Hematopoietic multipotent progenitor cell treated with erythropoietin and hydrocortisone succinate and interleukin-3 and kit ligand, for 6 days (in vitro differentiated cells): ENCODE results near the gene PEAR1.
A peak's percentile ranks its signal among the peaks of the same experiment; 100 is the strongest.

Experiments used
- DNase-seq: peaks from one replicate; pipeline ENCODE4 v3.0.0-alpha.2; 2015

The PEAR1 gene, protein sequence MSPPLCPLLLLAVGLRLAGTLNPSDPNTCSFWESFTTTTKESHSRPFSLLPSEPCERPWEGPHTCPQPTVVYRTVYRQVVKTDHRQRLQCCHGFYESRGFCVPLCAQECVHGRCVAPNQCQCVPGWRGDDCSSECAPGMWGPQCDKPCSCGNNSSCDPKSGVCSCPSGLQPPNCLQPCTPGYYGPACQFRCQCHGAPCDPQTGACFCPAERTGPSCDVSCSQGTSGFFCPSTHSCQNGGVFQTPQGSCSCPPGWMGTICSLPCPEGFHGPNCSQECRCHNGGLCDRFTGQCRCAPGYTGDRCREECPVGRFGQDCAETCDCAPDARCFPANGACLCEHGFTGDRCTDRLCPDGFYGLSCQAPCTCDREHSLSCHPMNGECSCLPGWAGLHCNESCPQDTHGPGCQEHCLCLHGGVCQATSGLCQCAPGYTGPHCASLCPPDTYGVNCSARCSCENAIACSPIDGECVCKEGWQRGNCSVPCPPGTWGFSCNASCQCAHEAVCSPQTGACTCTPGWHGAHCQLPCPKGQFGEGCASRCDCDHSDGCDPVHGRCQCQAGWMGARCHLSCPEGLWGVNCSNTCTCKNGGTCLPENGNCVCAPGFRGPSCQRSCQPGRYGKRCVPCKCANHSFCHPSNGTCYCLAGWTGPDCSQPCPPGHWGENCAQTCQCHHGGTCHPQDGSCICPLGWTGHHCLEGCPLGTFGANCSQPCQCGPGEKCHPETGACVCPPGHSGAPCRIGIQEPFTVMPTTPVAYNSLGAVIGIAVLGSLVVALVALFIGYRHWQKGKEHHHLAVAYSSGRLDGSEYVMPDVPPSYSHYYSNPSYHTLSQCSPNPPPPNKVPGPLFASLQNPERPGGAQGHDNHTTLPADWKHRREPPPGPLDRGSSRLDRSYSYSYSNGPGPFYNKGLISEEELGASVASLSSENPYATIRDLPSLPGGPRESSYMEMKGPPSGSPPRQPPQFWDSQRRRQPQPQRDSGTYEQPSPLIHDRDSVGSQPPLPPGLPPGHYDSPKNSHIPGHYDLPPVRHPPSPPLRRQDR

DNA sequence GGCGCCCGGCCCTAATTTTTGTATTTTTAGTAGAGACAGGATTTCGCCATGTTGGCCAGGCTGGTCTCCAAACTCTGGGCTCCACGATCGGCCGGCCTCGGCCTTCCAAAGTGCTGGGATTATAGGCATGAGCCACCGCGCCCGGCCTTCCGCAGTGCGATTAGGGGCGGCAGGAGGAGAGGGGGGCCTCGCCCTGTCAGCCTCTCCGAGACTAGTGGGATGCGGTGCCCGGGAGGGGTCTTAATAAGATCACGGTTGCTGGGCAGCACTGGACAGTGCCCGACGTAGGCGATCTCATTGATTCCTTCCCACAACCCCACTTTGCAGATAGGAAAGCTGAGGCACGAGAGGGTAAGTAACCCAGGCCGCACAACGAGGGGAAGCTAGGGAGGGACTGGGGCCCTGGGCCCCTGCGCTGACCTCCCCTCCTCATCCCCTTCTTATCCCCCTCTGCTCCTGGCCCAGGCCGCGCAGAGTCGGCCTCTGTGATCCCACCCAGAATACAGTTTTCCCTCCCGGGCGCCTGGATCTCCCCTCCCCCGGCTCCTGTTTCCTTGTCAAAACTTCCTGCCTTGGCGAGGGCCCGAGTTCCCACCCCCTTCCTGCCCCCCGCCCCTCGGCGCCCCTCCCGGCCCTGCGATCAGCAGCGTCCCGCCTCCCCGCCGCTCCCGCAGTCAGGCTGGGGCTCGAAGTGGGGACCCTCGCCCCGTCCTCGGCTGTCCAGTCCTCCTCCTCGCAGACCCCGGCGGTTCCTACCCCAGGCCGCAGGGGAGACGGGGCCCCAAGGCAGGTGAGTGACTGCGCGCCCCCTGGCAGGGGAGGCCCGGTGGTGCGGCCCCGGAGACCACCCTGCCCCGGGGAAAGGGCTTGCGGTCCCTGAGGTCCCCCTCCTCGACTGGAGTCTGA, at the start of gene PEAR1:
Gene PEAR1 (plus strand): TSS at position 671 of the 906 bp plus-strand sequence. CDS start 10,209 bp downstream, outside the sequence.
- DNase-seq, result peak; percentile 27

GRCh38 chr1:156844102-156844501, 49.4 kb upstream of the PEAR1 start:
- no peak for DNase-seq

DNA sequence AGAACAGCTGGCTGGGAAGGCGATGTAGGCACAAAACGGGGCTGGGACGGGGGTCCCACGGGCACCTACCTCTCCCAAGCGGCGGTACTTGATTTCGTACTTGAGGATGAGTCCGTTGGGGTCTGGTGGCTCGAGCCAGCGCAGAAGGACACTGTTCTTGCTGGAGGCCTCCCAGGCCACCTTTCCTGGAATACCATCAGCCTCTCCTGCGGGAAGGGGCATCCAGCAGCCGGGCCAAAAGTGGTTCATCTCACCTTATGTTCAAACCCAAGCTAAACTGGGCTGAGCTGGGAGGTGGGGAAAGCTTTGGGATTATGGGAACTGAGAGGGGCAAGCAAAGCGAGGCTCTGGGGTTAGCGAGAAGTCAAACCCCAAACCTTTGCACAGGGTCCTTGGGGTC, 48.9 kb upstream of the PEAR1 start:
- no peak for DNase-seq

DNA sequence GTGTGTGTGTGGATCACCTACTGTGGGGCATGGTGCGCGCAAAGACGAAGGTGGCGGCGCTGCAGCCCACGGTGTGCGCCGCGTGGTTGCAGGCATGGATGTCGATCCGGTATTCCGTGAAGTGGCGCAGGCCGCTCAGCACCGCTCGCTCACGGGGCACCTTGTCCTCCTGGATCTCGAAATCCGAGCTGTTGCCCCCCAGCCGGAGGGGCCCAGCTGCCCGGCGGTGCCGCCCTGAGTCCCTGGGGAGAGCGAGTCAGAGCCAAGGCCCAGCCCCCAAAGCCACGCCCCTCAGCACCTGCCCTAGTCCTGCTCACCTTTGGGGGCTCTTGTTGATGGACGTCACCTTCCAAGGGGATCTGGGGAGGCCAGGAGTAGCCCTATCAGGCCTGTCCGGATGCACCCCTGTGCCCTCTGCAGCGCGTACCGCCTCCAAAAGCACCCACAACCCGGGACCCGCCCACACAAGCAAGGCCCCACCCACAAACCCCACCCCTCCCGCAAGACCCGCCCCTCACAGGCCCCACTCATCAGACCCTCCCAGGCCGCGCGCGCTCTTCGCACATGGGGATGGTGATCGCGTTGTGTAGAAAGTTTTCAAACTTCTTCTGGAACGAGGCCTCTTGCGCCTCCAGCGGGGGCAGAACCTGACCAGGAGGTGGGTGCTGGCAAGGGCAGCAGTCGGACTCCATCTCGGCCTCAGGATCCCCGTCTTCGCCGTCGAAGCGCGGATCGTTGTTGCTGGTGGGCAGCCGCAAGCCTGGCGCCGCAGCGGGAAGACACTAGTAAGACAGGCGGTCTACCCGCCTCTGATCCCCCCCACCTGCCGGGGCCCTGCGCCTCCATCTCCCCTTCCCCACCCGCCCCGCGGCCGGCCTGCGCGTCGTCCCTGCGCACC, 48.2 kb upstream of the PEAR1 start:
- DNase-seq, result peak; percentile 68

- no peak for DNase-seq
Measured at GRCh38 chr1:156845953-156846545, 47.5 kb upstream of the PEAR1 start.

- no peak for DNase-seq
Measured at GRCh38 chr1:156846643-156847042, 46.9 kb upstream of the PEAR1 start.

DNA sequence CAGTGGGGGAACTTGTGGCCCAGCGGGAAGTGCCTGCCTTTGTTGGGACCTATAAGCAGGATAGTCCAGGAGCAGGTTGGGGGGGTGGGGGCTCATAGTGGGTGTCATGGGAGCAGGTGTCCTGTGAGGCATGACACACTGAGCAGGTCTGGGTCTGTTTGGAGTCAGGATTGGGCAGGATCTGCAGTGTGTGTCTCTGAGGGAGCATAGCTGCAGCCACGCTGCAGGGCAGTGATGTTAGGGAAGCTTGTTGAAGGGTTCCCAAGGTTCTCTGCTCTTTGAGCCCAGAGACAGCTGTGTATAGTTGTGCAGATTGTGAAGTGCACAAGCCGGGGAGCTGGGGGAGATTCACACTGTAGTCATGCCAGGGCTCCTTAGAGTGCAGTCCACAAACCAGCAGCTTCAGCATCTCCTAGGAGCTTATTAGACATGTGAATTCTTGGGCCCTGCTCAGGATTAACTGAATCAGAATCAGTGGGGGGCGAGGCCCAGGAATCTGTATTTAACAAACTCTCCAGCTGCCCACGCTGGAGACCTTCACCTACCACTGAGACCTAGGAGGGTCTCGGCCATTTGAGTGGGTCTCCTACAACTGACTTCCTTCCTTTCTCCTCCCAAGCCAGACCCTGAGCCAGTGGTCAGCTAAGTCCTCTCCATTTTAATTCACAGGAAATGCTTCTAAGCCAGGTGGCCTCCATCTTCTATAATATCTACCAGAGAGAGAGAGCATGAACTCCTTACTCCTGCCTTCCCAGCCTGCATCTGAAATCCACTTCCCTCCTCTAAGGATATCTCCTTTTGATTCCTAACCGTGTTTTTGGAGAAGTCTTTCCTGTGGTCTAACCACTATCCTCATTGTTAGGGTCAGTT, 45.7 kb upstream of the PEAR1 start:
- no peak for DNase-seq

- DNase-seq, result no peak
Measured at GRCh38 chr1:156848461-156849150, 44.9 kb upstream of the PEAR1 start.

GRCh38 chr1:156849151-156849496, 44.4 kb upstream of the PEAR1 start:
- DNase-seq, result no peak

GRCh38 chr1:156851779-156852417, 41.6 kb upstream of the PEAR1 start:
- DNase-seq, result no peak

GRCh38 chr1:156852418-156852874, 41.1 kb upstream of the PEAR1 start:
- DNase-seq, result peak; percentile 53

DNA sequence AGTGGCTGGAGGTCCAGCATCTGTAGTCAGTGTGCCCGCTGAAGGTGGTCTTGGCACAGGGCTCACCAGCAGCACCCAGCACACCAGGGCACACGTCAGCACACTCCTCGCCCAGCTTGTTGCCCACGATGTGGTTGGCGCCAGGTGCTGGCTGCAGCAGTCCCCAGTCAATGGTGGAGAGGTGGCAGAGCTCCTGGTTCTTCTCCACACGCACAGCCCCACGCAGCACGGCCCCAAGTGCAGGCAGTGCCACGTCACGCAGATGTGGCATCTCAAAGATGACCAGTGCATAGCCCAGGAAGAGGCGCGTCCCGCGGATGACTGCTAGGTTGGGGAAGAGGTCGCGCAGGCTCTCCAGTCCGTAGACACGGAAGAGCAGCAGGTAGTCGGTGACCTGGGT, 39.8 kb upstream of the PEAR1 start:
- no peak for DNase-seq

- DNase-seq, result no peak
Measured at GRCh38 chr1:156854634-156855033, 38.9 kb upstream of the PEAR1 start.

DNA sequence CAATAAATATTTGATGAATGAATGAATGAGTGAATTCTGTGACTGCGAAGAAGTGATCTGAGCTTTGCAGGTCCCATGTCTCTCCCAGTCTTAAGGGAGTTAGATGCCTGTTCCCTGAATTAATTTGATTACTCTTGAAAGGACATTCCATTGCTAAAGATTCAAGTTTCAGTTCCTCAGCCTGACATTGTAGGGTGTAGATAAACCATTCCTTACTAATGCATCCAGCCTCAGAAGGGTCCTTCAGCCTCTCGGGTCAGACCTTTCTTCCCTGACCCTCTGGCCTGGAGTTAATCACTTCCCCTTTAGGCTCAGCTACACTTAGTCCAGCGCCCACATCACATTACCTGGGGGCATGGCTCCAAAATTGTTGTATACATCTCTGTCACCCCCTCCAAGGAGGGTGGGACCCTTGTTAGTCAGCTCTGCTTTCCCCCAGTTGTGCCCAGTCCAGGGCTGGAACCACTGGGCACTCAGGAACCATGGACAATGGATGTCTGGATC, 37.2 kb upstream of the PEAR1 start:
- no peak for DNase-seq

GRCh38 chr1:156857532-156857931, 36.0 kb upstream of the PEAR1 start:
- DNase-seq, result no peak

- DNase-seq, result peak; percentile 45
Measured at GRCh38 chr1:156858555-156858956, 35.0 kb upstream of the PEAR1 start.

GRCh38 chr1:156858959-156859522, 34.5 kb upstream of the PEAR1 start, which contains the start of gene INSRR:
INSRR (minus strand) TSS chr1:156859117; CDS start chr1:156858621, 496 bp downstream.
- peak; percentile 49 for DNase-seq

- DNase-seq, result no peak
Measured at GRCh38 chr1:156859523-156860112, 33.9 kb upstream of the PEAR1 start.
